ENCODE measurements around the gene ATF2.

- TF ChIP-seq ZNF567 (CRISPR knock-in tag; IDR thresholded peaks at IDR 0.05; ENCODE audit: borderline replicate concordance) (no peak), YEATS2 (CRISPR knock-in tag; IDR thresholded peaks at IDR 0.05; ENCODE audit: borderline replicate concordance) (no peak), POLR2A (IDR thresholded peaks at IDR 0.05; ENCODE audit: insufficient read depth in 1 of 2, low read depth in 2 of 2, low read length in 2 of 2) (no peak), ZFP36L1 (CRISPR knock-in tag; IDR thresholded peaks at IDR 0.05) (no peak), BRF2 (CRISPR knock-in tag; IDR thresholded peaks at IDR 0.05) (peak; percentile 47; the same call in 1 of the 2 replicates), ZNF367 (CRISPR knock-in tag; IDR thresholded peaks at IDR 0.05; ENCODE audit: borderline replicate concordance) (no peak), RAD21 (CRISPR knock-in tag; IDR thresholded peaks at IDR 0.05) (no peak)
Observed at GRCh38 chr2:175181877-175182308, 13.9 kb upstream of the ATF2 start.

All from HepG2 (cell line).